Prostate gland (tissue), 2 donors: Measurements from ENCODE around the gene BANK1. TPM values are rescaled to one million over a fixed set of nuclear protein-coding genes. Genes with fewer than 3 reads are reported as not detected.

Experiments used
- DNase-seq: peaks from one replicate; pipeline ENCODE4 v3.0.0-alpha.2; 2019; ENCODE audit warnings: low spot score
- H3K27ac ChIP-seq, 2 donors: fragments of 200-600 bp; sonication (generic); 2 replicates each; pipeline ENCODE4 v1.5.1; 2017 to 2019
- H3K27me3 ChIP-seq: fragments of 200-600 bp; sonication (generic); replicated peaks from 2 replicates; pipeline ENCODE4 v1.5.1; 2019; ENCODE audit not compliant: insufficient read depth
- H3K36me3 ChIP-seq, 2 donors: fragments of 200-600 bp; sonication (generic); 1 replicate in 1 of 2; 2 replicates in 1 of 2; pipeline versions ENCODE4 v1.5.1 to v1.8.1; 2017 to 2019
- H3K4me1 ChIP-seq: fragments of 200-600 bp; sonication (generic); replicated peaks from 2 replicates; pipeline ENCODE4 v1.5.1; 2019
- H3K4me3 ChIP-seq, 2 donors: fragments of 200-600 bp; sonication (generic); 2 replicates each; pipeline ENCODE4 v1.5.1; 2017 to 2019
- H3K9me3 ChIP-seq: fragments of 200-600 bp; sonication (generic); 2 replicates; pipeline ENCODE4 v1.5.1; 2017
- CTCF ChIP-seq, 4 experiments: fragments of 200-600 bp in 2 of 4; fragments of 450-650 bp in 2 of 4; sonication (generic) in 2 of 4; IDR thresholded peaks; 1 replicate in 3 of 4; 2 replicates in 1 of 4; pipeline ENCODE4 v1.5.1; 2016 to 2019; ENCODE audit warnings: antibody characterized with exemption in 4 of 4, mild to moderate bottlenecking in 2 of 4, moderate library complexity in 2 of 4
- POLR2A ChIP-seq: fragments of 450-650 bp; IDR thresholded peaks from one replicate; pipeline ENCODE4 v1.6.1; 2016; ENCODE audit warnings: antibody characterized with exemption, mild to moderate bottlenecking
- POLR2AphosphoS5 ChIP-seq: sonication (generic); formaldehyde crosslinking; IDR thresholded peaks from one replicate; pipeline ENCODE4 v1.6.1; 2017; ENCODE audit warnings: antibody characterized with exemption
- WGBS: methylation state at CpG from one replicate; pipeline ENCODE4 v1.1.5; 2018; 5-methylcytosine and 5-hydroxymethylcytosine counted together
- intact Hi-C: fragments of 100-400 bp; cut with DNase I; formaldehyde crosslinking; loops from one replicate; pipeline ENCODE4 v1.14.2; 2022
- total RNA-seq, 2 donors: library from RNA; depleted of rRNA; stranded (reverse); fragments of >200 nt; gene quantifications; one replicate each; pipeline ENCODE4 v1.1.0, GENCODE V29; 2016

BANK1 gene
- total RNA-seq, 2 donors from 2014 or later, result 3.3 to 10.3 TPM

GRCh38 chr4:102089850-102090621, 299.5 kb downstream of the BANK1 start:
- WGBS, result 74% methylated on average over 5 of the region's 5 CpGs
- TF ChIP-seq POLR2A, result no peak
- TF ChIP-seq POLR2AphosphoS5, result no peak
- DNase-seq, result no peak
- no peak overlapping the region for H3K27ac ChIP-seq
- no peaks in the 10 kb centered on the region for H3K36me3 ChIP-seq
- intact Hi-C loops, result no loop called here
- no peaks in the 10 kb centered on the region for H3K4me1 ChIP-seq
- H3K9me3 ChIP-seq, result no peaks in the 10 kb centered on the region
- no peak overlapping the region for H3K4me3 ChIP-seq
- no peaks in the 10 kb centered on the region for H3K27me3 ChIP-seq

DNA sequence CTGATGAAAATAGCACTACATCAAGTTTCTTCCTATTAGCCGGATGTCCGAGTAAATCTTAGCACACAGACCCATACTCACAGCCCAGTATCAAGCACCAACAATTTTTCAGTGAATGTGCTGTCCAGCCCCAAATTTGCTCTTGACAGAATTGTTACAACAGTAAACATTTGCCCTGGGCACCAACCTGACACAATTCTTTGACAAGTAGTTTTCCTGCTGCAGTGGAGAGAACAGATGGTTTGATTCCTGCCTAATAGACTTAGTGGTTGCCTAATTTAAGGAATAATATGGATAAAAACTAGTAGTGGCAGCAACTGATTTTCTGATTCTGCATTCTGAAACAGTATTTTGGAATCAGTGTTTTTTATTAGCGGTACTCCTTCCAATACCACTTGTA, 301.1 kb downstream of the BANK1 start:
- Histone ChIP-seq H3K27me3 (no peaks in the 10 kb centered on the region), H3K9me3 (no peaks in the 10 kb centered on the region), H3K36me3 (no peaks in the 10 kb centered on the region), H3K4me3 (no peak overlapping the region), H3K27ac (no peak overlapping the region), H3K4me1 (no peaks in the 10 kb centered on the region)
- 93% methylated on average over 3 of the region's 3 CpGs for WGBS
- TF ChIP-seq POLR2AphosphoS5, result no peak
- intact Hi-C loops, result no loop called here
- DNase-seq, result no peak

DNA sequence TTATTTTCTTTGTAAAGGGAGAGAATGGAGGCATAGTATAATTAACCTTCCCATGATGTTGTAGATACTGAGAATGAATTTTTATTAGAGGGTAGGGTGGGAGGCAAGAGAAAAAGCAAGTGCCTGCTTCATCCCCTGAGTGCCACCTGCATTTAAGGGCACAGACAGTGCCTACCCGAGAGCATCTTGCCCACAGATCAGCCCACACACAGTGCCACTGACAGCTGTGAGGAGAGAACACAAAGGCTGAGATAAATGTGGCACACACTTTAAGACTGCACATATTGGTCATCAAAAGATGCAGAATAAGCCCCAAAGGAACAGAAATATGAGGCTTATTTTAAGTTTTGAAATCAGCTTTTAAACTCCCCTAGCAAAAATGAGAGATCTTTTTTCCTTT, 304.0 kb downstream of the BANK1 start:
- 29% methylated on average over 1 of the region's 1 CpG for WGBS
- DNase-seq, result no peak
- Histone ChIP-seq H3K27ac (no peak overlapping the region), H3K4me3 (no peak overlapping the region), H3K36me3 (no peaks in the 10 kb centered on the region), H3K9me3 (no peaks in the 10 kb centered on the region), H3K27me3 (no peaks in the 10 kb centered on the region), H3K4me1 (no peaks in the 10 kb centered on the region)
- intact Hi-C loops, result no loop called here
- TF ChIP-seq CTCF (IDR thresholded peaks at IDR 0.05), result no peak
- no peak for TF ChIP-seq POLR2AphosphoS5
- TF ChIP-seq POLR2A, result no peak

- intact Hi-C loops, result no loop called here
- no peak for DNase-seq
- WGBS, result 82% methylated on average over 3 of the region's 3 CpGs
- Histone ChIP-seq H3K4me3 (no peak overlapping the region), H3K27me3 (no peaks in the 10 kb centered on the region), H3K9me3 (no peaks in the 10 kb centered on the region), H3K36me3 (no peaks in the 10 kb centered on the region), H3K4me1 (no peaks in the 10 kb centered on the region), H3K27ac (no peak overlapping the region)
- TF ChIP-seq CTCF (IDR thresholded peaks at IDR 0.05), result no peak
- no peak for TF ChIP-seq POLR2A
- no peak for TF ChIP-seq POLR2AphosphoS5
Observed at GRCh38 chr4:102103368-102103767, 312.8 kb downstream of the BANK1 start.

DNA sequence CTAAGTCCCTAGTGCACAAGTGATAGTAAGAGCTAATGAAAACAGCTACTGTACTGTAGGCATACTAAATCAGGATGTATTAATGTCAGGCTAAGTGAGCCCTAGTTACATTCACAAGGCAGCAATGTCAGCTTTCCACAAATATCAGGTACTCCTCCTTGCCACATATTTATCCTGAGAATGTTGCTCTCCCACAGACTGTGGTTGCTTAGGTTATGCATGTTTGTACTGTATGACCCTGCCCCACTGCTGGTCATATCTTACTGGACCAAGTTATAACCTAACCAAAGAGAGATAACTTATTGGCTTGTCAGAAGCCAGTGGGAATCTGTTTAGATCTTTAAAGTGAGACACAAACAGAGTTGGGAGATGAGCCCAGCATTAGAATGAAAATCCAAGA, 313.7 kb downstream of the BANK1 start:
- intact Hi-C loops, result no loop called here
- H3K9me3 ChIP-seq, result no peaks in the 10 kb centered on the region
- H3K27ac ChIP-seq, result no peak overlapping the region
- DNase-seq, result no peak
- no peak overlapping the region for H3K4me3 ChIP-seq
- no peaks in the 10 kb centered on the region for H3K27me3 ChIP-seq
- no peaks in the 10 kb centered on the region for H3K4me1 ChIP-seq
- TF ChIP-seq CTCF (IDR thresholded peaks at IDR 0.05) (no peak), POLR2A (no peak), POLR2AphosphoS5 (no peak)
- no peaks in the 10 kb centered on the region for H3K36me3 ChIP-seq

- TF ChIP-seq POLR2A (no peak), POLR2AphosphoS5 (no peak), CTCF (IDR thresholded peaks at IDR 0.05) (no peak)
- Histone ChIP-seq H3K27me3 (no peaks in the 10 kb centered on the region), H3K27ac (no peak overlapping the region), H3K9me3 (no peaks in the 10 kb centered on the region), H3K4me1 (no peaks in the 10 kb centered on the region), H3K36me3 (no peaks in the 10 kb centered on the region), H3K4me3 (no peak overlapping the region)
- DNase-seq, result no peak
- intact Hi-C loops, result no loop called here
- WGBS, result 70% methylated on average over 1 of the region's 1 CpG
Observed at GRCh38 chr4:102105983-102106382, 315.5 kb downstream of the BANK1 start.
